Measurements from ENCODE around the gene RBM47. TPM values are rescaled to one million over a fixed set of nuclear protein-coding genes. Genes with fewer than 3 reads are reported as not detected.
A peak's percentile ranks its signal among the peaks of the same experiment; 100 is the strongest.

RBM47 gene
- total and polyA plus RNA-seq, 2 of the 4 experiments (the other 2 are of a cell fraction): 0.44 to 1.1 TPM

- Histone ChIP-seq H2BK5ac (ENCODE audit: low read depth, low read length, poor library complexity, severe bottlenecking) (no peak overlapping the region), H3K36me3 (ENCODE audit: control insufficient read depth, insufficient read depth, low read length) (no peaks in the 10 kb centered on the region), H4K91ac (ENCODE audit: insufficient read depth, low read depth, low read length) (no peak overlapping the region), H3K56ac (ENCODE audit: extremely low read depth, insufficient read depth, low read length) (no peak overlapping the region), H3K27ac (ENCODE audit: insufficient read depth, low read length) (no peak overlapping the region), H2AK9ac (replicated peaks; ENCODE audit: low read depth, low read length, poor library complexity) (no peak overlapping the region), H3K79me1 (ENCODE audit: low read depth in 1 of 2, low read length in 2 of 2) (no peaks in the 10 kb centered on the region), H3K9me3 (ENCODE audit: control insufficient read depth, insufficient read depth, low read length) (no peaks in the 10 kb centered on the region), H2AK5ac (ENCODE audit: low read depth, low read length) (no peak overlapping the region), H2BK20ac (ENCODE audit: low read depth, low read length) (no peak overlapping the region), H3K4me2 (ENCODE audit: low read depth, low read length) (no peak overlapping the region), H2AFZ (replicated peaks; ENCODE audit: low read length, poor library complexity) (no peak overlapping the region), H3K4me1 (ENCODE audit: control insufficient read depth, insufficient read depth, low read length) (no peaks in the 10 kb centered on the region; the same call in 1 of the 2 replicates), H3K14ac (replicated peaks; ENCODE audit: low read depth, low read length) (no peak overlapping the region), H4K5ac (ENCODE audit: low read depth, low read length) (no peak overlapping the region), H3K9ac (ENCODE audit: low read depth, low read length) (no peak overlapping the region), H3K4me3 (ENCODE audit: insufficient read depth, low read depth, low read length) (no peak overlapping the region), H4K8ac (ENCODE audit: low read depth in 2 of 2, low read length in 2 of 2) (no peak overlapping the region), H3K9me1 (ENCODE audit: insufficient read depth, low read length) (no peaks in the 10 kb centered on the region), H3K27me3 (ENCODE audit: control insufficient read depth, insufficient read depth, low read length) (peaks cover 4% of the 10 kb centered on the region; the same call in 1 of the 2 replicates), H3K23ac (ENCODE audit: low read depth, low read length) (no peak overlapping the region), H3K4ac (ENCODE audit: low read depth, low read length) (no peak overlapping the region), H2BK120ac (ENCODE audit: low read depth, low read length) (no peak overlapping the region), H2BK15ac (ENCODE audit: low read depth, low read length) (no peak overlapping the region), H4K20me1 (ENCODE audit: insufficient read depth, low read length) (no peaks in the 10 kb centered on the region), H3K18ac (ENCODE audit: low read depth, low read length) (no peak overlapping the region)
- ATAC-seq (ENCODE audit: low read depth): peak; percentile 37; the same call in 1 of the 2 replicates
- ChIA-PET CTCF (no interaction called here), POLR2A (ENCODE audit: unreplicated experiment) (no interaction called here)
- WGBS, 2 experiments (ENCODE audit: extremely low coverage in 2 of 2, insufficient read length in 1 of 2): 20% methylated on average over 1 of the region's 7 CpGs; no CpG with 5 or more reads in 1 of the 2 experiments
- in situ Hi-C loops (cut with MboI; ENCODE audit: low sequenced_read_pairs) (no loop called here), dilution Hi-C loops (cut with HindIII; ENCODE audit: low sequenced_read_pairs, unreplicated experiment) (no loop called here), intact Hi-C loops (cut with micrococcal nuclease) (no loop called here)
- DNase-seq: no peak
- BruUV-seq (replicated peaks): no TSS peak
- TF ChIP-seq RAD21 (IDR thresholded peaks at IDR 0.05; ENCODE audit: low read length) (no peak), SMC3 (IDR thresholded peaks at IDR 0.05; ENCODE audit: low read depth, low read length) (no peak), MXI1 (IDR thresholded peaks at IDR 0.05; ENCODE audit: borderline replicate concordance, low read depth, low read length) (no peak)
- TF ChIP-seq, protein P1, sequence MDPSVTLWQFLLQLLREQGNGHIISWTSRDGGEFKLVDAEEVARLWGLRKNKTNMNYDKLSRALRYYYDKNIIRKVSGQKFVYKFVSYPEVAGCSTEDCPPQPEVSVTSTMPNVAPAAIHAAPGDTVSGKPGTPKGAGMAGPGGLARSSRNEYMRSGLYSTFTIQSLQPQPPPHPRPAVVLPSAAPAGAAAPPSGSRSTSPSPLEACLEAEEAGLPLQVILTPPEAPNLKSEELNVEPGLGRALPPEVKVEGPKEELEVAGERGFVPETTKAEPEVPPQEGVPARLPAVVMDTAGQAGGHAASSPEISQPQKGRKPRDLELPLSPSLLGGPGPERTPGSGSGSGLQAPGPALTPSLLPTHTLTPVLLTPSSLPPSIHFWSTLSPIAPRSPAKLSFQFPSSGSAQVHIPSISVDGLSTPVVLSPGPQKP (IDR thresholded peaks at IDR 0.05; ENCODE audit: borderline replicate concordance, low read depth, low read length): no peak
Observed at GRCh38 chr4:40395908-40396793, 233.5 kb downstream of the RBM47 start.
